Kasumi-1 (cell line): ENCODE measurements around the gene NOL7.

Experiments
- DNase-seq, 2 experiments: peaks; one replicate each; lab custom pipeline; 2025; lab: John Stamatoyannopoulos, UW

NOL7 gene

DNA sequence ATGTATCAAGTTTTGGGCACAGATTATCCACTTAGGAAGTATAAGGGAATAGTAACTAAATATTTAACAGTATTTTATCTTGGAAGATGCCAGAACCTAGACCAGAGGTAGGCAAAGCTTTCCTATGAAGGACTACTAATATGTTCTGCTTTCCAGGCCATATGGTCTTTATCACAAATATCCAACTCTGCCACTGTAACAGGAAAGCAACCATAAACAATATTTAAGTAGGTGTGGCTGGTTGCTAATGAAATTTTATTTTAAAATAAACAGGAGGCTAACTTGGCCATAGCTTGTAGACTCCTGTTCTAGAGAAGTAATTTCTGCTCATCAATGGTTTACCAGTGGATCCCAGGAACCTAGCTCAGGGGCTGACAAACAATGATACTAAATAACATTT is 39.4 kb downstream of the NOL7 start:
- DNase-seq, result no peak

DNA sequence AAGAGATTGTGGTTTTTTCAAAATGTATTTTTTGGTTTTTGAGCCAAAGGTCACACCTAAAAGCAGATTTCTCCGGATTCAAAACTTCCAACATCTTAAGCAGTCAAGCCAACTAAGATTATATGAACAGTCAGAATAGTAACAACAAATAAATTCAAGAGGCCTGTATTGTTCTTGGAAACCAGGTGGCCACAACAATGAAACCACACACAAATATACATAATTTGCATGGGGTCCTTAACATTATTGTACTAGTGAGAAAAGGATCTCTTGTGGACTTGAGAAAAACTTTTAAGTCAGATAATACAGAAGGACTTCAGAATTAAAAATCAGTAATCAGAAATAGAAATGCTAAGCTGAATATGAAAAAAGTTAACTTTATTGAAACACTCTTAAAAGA is 40.6 kb downstream of the NOL7 start:
- DNase-seq, result no peak

GRCh38 chr6:13660273-13660672 is 45.1 kb downstream of the NOL7 start:
- DNase-seq, result no peak

DNA sequence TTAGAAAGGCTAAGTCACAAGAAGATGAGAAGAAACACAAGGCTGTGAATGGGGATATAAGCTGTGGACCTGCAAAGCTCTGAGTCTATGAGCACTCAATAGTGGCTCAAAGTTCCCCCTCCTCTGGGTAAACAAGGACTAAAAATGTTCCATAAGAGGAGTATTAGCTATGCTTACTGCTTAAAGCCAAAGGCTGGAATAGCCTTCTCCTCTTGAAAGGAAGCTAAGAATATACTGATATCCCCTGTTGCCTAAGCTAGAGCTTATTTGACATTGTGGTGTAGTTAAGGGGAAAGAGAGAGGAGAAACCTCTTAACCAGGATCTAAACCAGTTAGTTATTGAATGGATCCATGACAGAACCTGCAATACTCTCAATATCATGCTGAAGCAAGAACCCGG is 45.8 kb downstream of the NOL7 start:
- no peak for DNase-seq

- no peak for DNase-seq
Measured at GRCh38 chr6:13661647-13662046, 46.5 kb downstream of the NOL7 start.

DNA sequence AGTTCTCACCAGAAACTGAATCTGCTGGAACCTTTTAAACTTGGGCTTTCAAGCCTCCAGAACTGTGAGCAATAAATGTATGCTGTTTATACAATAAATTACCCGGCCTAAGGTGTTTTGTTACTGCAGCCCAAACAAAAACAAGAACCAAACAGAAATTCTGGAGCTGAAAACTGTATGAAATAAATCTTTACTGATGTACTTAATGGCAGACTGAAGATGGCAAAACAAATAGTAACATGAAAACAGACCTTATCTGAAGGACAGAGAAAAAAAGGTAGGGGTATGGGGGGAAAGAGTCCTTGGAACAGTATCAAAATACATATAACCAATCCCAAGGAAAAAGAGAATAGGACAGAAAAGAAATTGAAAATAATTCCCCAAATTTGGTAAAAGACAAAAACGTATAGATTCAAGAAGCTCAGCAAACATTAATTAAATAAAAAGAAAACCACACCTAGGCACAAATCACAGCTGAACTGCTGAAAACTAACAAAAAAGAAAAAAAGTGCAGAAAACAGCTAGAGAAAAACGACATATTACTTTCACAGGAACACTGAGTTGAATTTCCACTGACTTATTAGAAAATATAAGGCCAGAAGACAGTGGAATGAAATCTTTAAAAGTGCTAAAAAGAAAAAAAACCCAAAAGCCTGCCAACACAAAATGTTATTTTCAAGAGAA is 47.7 kb downstream of the NOL7 start:
- DNase-seq, result no peak

- no peak for DNase-seq
Measured at GRCh38 chr6:13663986-13664385, 48.9 kb downstream of the NOL7 start.

GRCh38 chr6:13664703-13665352 is 49.7 kb downstream of the NOL7 start:
- DNase-seq, result no peak

DNA sequence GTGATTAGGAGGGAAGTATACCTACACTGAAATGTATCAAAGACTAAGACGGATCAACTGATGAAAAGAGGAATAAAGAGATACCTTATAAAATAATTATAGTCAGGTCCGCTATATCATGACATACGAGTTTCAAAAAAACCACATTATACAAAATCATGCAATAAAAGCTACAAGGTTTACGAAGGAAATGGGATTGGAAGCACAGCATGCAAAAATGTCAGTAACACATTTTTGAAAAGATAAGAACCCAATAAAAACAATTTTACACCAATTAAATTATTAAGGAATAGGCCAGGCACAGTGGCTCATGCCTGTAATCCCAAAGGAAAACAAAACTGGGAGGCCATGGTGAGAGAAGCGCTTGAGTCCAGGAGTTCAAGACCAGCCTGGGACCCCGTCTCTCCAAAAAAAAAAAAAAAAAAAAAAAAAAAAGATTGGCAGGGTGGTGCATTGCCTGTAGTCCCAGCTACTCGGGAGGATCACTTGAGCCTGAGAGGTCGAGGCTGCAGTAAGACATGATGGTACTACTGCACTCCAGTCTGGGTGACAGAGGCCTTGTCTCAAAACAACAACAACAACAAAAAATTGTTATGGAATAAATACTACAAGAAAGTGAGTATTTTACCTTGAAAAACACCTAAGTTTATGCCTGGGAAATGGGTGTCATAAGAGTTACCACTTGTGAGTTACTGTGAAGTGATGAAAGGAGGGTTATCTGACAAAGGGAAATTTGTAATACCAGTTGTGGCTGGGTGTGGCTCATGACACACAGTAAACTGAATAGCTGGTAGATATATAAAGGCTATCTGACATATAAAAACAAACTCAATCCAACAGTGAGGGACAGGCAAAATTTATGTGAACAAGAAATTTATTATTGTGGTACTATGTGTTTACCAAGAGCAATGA is 51.3 kb downstream of the NOL7 start:
- no peak for DNase-seq

GRCh38 chr6:13667655-13668054 is 52.5 kb downstream of the NOL7 start:
- DNase-seq, result no peak

DNA sequence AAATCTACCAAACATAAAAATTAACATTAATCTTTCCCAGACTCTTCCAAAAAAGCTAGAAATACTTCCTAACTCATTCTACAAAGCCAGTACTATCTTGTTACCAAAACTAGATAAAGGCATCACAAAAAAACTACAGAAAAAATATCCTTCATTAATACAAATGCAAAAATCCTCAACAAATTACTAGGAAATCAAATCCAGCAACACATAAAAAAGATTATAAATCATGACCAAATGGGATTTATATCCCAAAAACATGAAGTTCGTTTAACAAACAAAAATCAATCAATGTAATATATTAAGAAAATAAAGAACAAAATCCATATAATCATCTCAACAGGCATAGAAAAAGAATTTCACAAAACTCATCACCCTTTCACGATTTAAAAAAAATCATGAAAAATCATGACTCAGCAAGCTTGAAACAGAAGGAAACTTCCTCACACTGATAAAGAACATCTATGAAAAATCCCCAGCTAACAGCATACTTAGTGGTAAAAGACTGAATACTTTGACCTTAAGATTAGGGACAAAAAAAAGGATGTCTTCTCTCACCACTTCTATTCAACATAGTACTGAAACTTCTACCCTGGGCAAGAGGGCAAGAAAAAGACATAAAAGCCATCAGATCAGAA is 53.3 kb downstream of the NOL7 start:
- peak; percentile 18 to 22 for DNase-seq

- no peak for DNase-seq
Measured at GRCh38 chr6:13669476-13669875, 54.3 kb downstream of the NOL7 start.
